Liver (tissue), 9 donors: ENCODE data around the gene GLI1. TPM values are rescaled to one million over a fixed set of nuclear protein-coding genes. Genes with fewer than 3 reads are reported as not detected.

Experiments
- DNase-seq: peaks from one replicate; pipeline ENCODE4 v3.0.0-alpha.2; 2017; ENCODE audit warnings: low spot score
- H3K27ac ChIP-seq, 2 donors: one replicate each; pipeline ENCODE4 v1.7.0; 2013; ENCODE audit warnings: inconsistent platforms in 2 of 2, low read length in 2 of 2, control low read depth in 1 of 2, low read depth in 1 of 2, mild to moderate bottlenecking in 1 of 2
- H3K27me3 ChIP-seq, 4 donors: one replicate each; pipeline versions ENCODE4 v1.6.1 to v1.7.0; 2013; ENCODE audit warnings: low read length in 3 of 4, inconsistent platforms in 1 of 4, mild to moderate bottlenecking in 1 of 4, moderate library complexity in 1 of 4; ENCODE audit not compliant: control insufficient read depth in 4 of 4, insufficient read depth in 4 of 4
- H3K36me3 ChIP-seq, 4 donors: one replicate each; pipeline versions ENCODE4 v1.6.1 to v1.7.0; 2013; ENCODE audit warnings: low read length in 3 of 4, mild to moderate bottlenecking in 3 of 4, low read depth in 1 of 4, moderate library complexity in 1 of 4; ENCODE audit not compliant: control insufficient read depth in 4 of 4, insufficient read depth in 3 of 4
- H3K4me1 ChIP-seq, 4 donors: one replicate each; pipeline versions ENCODE4 v1.6.1 to v1.7.0; 2013; ENCODE audit warnings: low read length in 3 of 4, mild to moderate bottlenecking in 3 of 4, moderate library complexity in 1 of 4; ENCODE audit not compliant: control insufficient read depth in 4 of 4, insufficient read depth in 4 of 4
- H3K4me3 ChIP-seq, 3 donors: one replicate each; pipeline versions ENCODE4 v1.6.1 to v1.7.0; 2013; ENCODE audit warnings: low read length in 3 of 3, control low read depth in 1 of 3, low read depth in 1 of 3, mild to moderate bottlenecking in 1 of 3
- H3K9ac ChIP-seq, 2 donors: one replicate each; pipeline ENCODE4 v1.7.0; 2013; ENCODE audit warnings: low read length in 2 of 2, mild to moderate bottlenecking in 2 of 2, moderate library complexity in 2 of 2, control low read depth in 1 of 2, low read depth in 1 of 2
- H3K9me3 ChIP-seq, 4 donors: one replicate each; pipeline versions ENCODE4 v1.6.1 to v1.7.0; 2013; ENCODE audit warnings: low read length in 3 of 4; ENCODE audit not compliant: control insufficient read depth in 4 of 4
- ATF3 ChIP-seq: IDR thresholded peaks from 2 replicates; pipeline ENCODE4 v1.6.1; 2016; ENCODE audit warnings: antibody characterized with exemption
- CTCF ChIP-seq: fragments of 150-350 bp; IDR thresholded peaks from 2 replicates; pipeline ENCODE4 v1.5.1; 2017; ENCODE audit warnings: improper control_type of control experiment, low read depth, low read length; ENCODE audit not compliant: missing input control
- EGR1 ChIP-seq, 2 donors: IDR thresholded peaks; 2 replicates each; pipeline ENCODE4 v1.6.1; 2016 to 2018; ENCODE audit warnings: antibody characterized with exemption in 2 of 2, low read depth in 2 of 2
- FOXA1 ChIP-seq: IDR thresholded peaks from 2 replicates; pipeline ENCODE4 v1.6.1; 2016; ENCODE audit warnings: antibody characterized with exemption
- FOXA2 ChIP-seq: IDR thresholded peaks from 2 replicates; pipeline ENCODE4 v1.6.1; 2016; ENCODE audit warnings: antibody characterized with exemption
- GABPA ChIP-seq, 2 donors: IDR thresholded peaks in 1 of 2; conservative IDR thresholded peaks in 1 of 2; 2 replicates each; pipeline ENCODE4 v1.6.1; 2016; ENCODE audit warnings: antibody characterized with exemption in 2 of 2, mild to moderate bottlenecking in 1 of 2, moderate library complexity in 1 of 2
- HNF4A ChIP-seq, 2 donors: conservative IDR thresholded peaks; 2 replicates each; pipeline ENCODE4 v1.6.1; 2016; ENCODE audit warnings: antibody characterized with exemption in 2 of 2, mild to moderate bottlenecking in 2 of 2
- HNF4G ChIP-seq: IDR thresholded peaks from 2 replicates; pipeline ENCODE4 v1.6.1; 2016; ENCODE audit warnings: antibody characterized with exemption
- JUND ChIP-seq, 2 donors: IDR thresholded peaks; 2 replicates each; pipeline ENCODE4 v1.6.1; 2016; ENCODE audit warnings: antibody characterized with exemption in 2 of 2
- MAX ChIP-seq: IDR thresholded peaks from 2 replicates; pipeline ENCODE4 v1.6.1; 2016; ENCODE audit warnings: antibody characterized with exemption
- NR2F2 ChIP-seq: IDR thresholded peaks from 2 replicates; pipeline ENCODE4 v1.6.1; 2016; ENCODE audit warnings: antibody characterized with exemption
- RAD21 ChIP-seq, 2 donors: IDR thresholded peaks; 2 replicates each; pipeline ENCODE4 v1.6.1; 2016; ENCODE audit warnings: antibody characterized with exemption in 2 of 2, mild to moderate bottlenecking in 2 of 2
- REST ChIP-seq: IDR thresholded peaks from 2 replicates; pipeline ENCODE4 v1.6.1; 2016; ENCODE audit warnings: antibody characterized with exemption, mild to moderate bottlenecking
- RXRA ChIP-seq, 2 donors: IDR thresholded peaks; 2 replicates each; pipeline ENCODE4 v1.6.1; 2017 to 2018; ENCODE audit warnings: antibody characterized with exemption in 2 of 2, mild to moderate bottlenecking in 1 of 2
- SP1 ChIP-seq: IDR thresholded peaks from 2 replicates; pipeline ENCODE4 v1.6.1; 2018; ENCODE audit warnings: antibody characterized with exemption, mild to moderate bottlenecking
- TAF1 ChIP-seq: conservative IDR thresholded peaks from 2 replicates; pipeline ENCODE4 v1.6.1; 2016; ENCODE audit warnings: antibody characterized with exemption, mild to moderate bottlenecking
- YY1 ChIP-seq: IDR thresholded peaks from 2 replicates; pipeline ENCODE4 v1.6.1; 2016; ENCODE audit warnings: antibody characterized with exemption, mild to moderate bottlenecking
- ZBTB33 ChIP-seq: IDR thresholded peaks from 2 replicates; pipeline ENCODE4 v1.6.1; 2016; ENCODE audit warnings: antibody characterized with exemption
- WGBS: extraction: QIAGEN DNeasy Blood & Tissue Kit; methylation state at CpG from one replicate; pipeline ENCODE4 v1.1.7; 2013; 5-methylcytosine and 5-hydroxymethylcytosine counted together
- polyA plus RNA-seq, 2 donors: library from polyadenylated mRNA; stranded (reverse) in 1 of 2; unstranded in 1 of 2; fragments of 200-250 nt in 1 of 2; fragments of >200 nt in 1 of 2; fragmentation: Nextera tagmentation in 1 of 2; extraction: Ambion mirVana in 1 of 2; gene quantifications; one replicate each; pipeline versions ENCODE4 v1.2.1 to v1.2.3, GENCODE V29; 2013 to 2015
- total RNA-seq, 2 donors: library from RNA; depleted of rRNA; stranded (reverse); fragments of >200 nt; gene quantifications; one replicate each; pipeline ENCODE4 v1.2.3, GENCODE V29; 2014
- donor health status: healthy.
- donor health status: healthy.
- donor health status: healthy.
- donor health status: healthy.
- donor health status: healthy.

The GLI1 gene
- total and polyA plus RNA-seq, 4 donors = 0.09 to 0.44 (median 0.24) TPM

- H3K9me3 ChIP-seq = no peaks in the 10 kb centered on the region
- peaks cover 0 to 38% (median 25%) of the 10 kb centered on the region in 4 donors for H3K4me1 ChIP-seq
- no peak overlapping the region for H3K9ac ChIP-seq
- no peak overlapping the region for H3K4me3 ChIP-seq
- 93% methylated on average over 6 of the region's 6 CpGs for WGBS
- H3K36me3 ChIP-seq = peaks cover 0 to 18% (median 6%) of the 10 kb centered on the region in 4 donors
- TF ChIP-seq HNF4G (no peak), FOXA2 (no peak), SP1 (no peak), EGR1 (IDR thresholded peaks at IDR 0.05; ENCODE audit: low read depth in 2 of 2) (no peak), GABPA (IDR thresholded peaks at IDR 0.05 in 1 of 2, conservative IDR thresholded peaks at IDR 0.05 in 1 of 2) (no peak), ZBTB33 (no peak), FOXA1 (no peak), TAF1 (no peak), NR2F2 (no peak), HNF4A (conservative IDR thresholded peaks at IDR 0.05) (no peak), CTCF (no peak), ATF3 (no peak), REST (no peak), RAD21 (IDR thresholded peaks at IDR 0.05) (no peak), JUND (IDR thresholded peaks at IDR 0.05) (no peak), RXRA (IDR thresholded peaks at IDR 0.05) (no peak), YY1 (no peak), MAX (no peak)
- no peak overlapping the region for H3K27ac ChIP-seq
- H3K27me3 ChIP-seq = no peaks in the 10 kb centered on the region
- no peak for DNase-seq
Measured at GRCh38 chr12:57446292-57446960, 13.2 kb upstream of the GLI1 start.
